D721Med (cell line): ENCODE data around the gene MAT2A.

Source experiments
- DNase-seq: peaks from one replicate; pipeline ENCODE4 v3.0.0; 2011; ENCODE audit warnings: low spot score; ENCODE audit not compliant: insufficient read length
- FAIRE-seq: peaks from 2 replicates; lab custom pipeline; 2011; peaks lifted over from hg19 to GRCh38; lab: Jason Lieb, UNC
- TF ChIP-seq, protein P1 (sequence below): IDR thresholded peaks from 2 replicates; pipeline ENCODE4 v1.5.1; 2012; ENCODE audit warnings: mild to moderate bottlenecking, control low read depth; ENCODE audit not compliant: insufficient read depth; ENCODE audit errors: missing control alignments

The MAT2A gene

GRCh38 chr2:85575739-85576138 is 36.8 kb downstream of the MAT2A start:
- DNase-seq: no peak
- FAIRE-seq: no peak
- TF ChIP-seq, protein P1, sequence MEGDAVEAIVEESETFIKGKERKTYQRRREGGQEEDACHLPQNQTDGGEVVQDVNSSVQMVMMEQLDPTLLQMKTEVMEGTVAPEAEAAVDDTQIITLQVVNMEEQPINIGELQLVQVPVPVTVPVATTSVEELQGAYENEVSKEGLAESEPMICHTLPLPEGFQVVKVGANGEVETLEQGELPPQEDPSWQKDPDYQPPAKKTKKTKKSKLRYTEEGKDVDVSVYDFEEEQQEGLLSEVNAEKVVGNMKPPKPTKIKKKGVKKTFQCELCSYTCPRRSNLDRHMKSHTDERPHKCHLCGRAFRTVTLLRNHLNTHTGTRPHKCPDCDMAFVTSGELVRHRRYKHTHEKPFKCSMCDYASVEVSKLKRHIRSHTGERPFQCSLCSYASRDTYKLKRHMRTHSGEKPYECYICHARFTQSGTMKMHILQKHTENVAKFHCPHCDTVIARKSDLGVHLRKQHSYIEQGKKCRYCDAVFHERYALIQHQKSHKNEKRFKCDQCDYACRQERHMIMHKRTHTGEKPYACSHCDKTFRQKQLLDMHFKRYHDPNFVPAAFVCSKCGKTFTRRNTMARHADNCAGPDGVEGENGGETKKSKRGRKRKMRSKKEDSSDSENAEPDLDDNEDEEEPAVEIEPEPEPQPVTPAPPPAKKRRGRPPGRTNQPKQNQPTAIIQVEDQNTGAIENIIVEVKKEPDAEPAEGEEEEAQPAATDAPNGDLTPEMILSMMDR: no peak

- TF ChIP-seq, protein P1: no peak
- FAIRE-seq: no peak
- no peak for DNase-seq
These were observed 38.1 kb downstream of the MAT2A start for GRCh38 chr2:85577063-85577385.

- DNase-seq (no peak), FAIRE-seq (no peak)
- TF ChIP-seq, protein P1: no peak
These were observed 38.6 kb downstream of the MAT2A start, which contains the start of gene VAMP8 for GRCh38 chr2:85577386-85578242. Gene VAMP8, plus strand, starts transcription at chr2:85577586. Its CDS starts 61 bp downstream, at chr2:85577647.

DNA sequence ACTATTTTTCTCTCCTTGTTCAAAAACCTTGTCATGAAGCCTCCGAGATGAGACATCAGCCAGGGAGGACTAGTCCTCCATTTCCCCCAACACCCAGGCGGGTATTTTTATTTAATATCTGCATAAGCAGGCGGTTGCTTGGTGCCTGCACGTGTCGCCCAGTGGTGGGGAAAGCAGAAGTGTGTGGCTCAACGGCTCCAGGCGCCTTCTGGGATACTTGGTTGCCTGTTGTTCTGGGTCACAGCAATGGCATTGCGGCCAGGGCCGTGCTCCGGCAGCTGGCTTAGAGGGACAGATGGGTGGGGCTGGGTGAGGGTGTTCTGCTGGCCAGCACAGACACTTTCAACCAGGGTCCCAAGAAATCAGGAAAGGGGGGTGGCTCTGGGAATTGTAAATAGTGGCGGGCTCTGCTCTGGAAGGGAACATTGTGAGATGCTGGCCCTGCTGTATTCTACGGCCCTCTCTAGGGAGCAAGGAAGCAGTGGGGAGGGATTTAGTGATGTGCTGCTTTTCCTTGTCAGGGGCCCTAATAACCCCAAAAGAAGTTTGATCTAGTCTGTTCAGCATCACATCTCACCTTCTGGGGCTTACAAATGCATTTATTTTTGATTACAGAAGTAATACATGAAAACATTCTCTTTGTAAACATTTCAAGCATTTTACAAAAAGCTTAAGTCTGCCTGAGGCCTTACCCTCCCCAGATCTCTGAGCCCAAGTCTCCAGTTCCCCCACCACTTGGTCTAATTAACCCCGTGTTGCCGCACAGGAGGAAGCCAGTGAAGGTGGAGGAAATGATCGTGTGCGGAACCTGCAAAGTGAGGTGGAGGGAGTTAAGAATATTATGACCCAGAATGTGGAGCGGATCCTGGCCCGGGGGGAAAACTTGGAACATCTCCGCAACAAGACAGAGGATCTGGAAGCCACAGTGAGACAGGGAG is 39.5 kb downstream of the MAT2A start:
- FAIRE-seq (no peak), DNase-seq (no peak)
- TF ChIP-seq, protein P1: no peak

DNA sequence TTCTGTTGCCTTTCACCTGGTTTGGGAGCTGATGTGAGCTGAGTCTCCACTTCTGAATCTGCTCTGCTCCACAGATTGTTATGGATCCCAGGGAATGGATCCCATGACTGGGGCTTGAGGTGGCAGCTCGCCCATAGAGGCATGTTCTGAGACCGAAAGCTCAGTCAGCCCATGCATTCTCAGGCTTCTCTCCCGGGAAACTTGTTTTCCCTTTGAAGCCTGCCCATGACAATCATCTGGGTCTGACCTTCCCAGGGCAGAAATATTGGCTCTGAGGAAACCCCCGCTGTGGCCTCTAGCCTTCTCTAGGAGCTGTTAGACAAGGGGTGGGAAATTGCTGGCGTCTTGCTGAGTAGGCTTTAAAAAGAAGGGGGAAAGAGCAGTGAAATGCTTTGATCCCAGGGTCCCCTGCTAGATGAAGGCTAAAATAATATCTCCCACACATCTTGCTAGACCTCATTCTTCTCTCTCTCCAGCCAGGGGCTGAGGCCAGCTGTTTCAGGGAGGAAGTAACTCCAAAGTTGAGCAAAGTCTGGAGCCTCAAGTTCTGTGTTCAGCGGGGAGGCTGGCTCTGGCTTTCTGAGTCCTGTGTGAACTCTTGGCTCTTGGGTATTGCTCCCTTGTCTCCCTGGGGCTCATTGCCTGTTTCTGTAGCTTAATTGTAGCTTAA is 40.4 kb downstream of the MAT2A start:
- DNase-seq (no peak), FAIRE-seq (no peak)
- TF ChIP-seq, protein P1: no peak

GRCh38 chr2:85580206-85580605 is 41.2 kb downstream of the MAT2A start:
- FAIRE-seq (no peak), DNase-seq (no peak)
- TF ChIP-seq, protein P1: no peak
